Astrocyte (in vitro differentiated cells and primary cell): ENCODE measurements around the gene FAM131C. TPM values are rescaled to one million over a fixed set of nuclear protein-coding genes. Genes with fewer than 3 reads are reported as not detected.

ENCODE experiments used
- DNase-seq: peaks from one replicate; pipeline ENCODE4 v3.0.0-alpha.2; 2010; ENCODE audit warnings: low read depth
- FAIRE-seq: peaks from 2 replicates; lab custom pipeline; 2011; peaks lifted over from hg19 to GRCh38; lab: Jason Lieb, UNC
- H2AFZ ChIP-seq: 2 replicates; pipeline ENCODE4 v1.6.0; 2012; ENCODE audit warnings: low read depth, low read length, inconsistent platforms
- H3K27ac ChIP-seq: 2 replicates; pipeline ENCODE4 v1.5.1; 2011; ENCODE audit warnings: low read depth, low read length, inconsistent platforms
- H3K27me3 ChIP-seq: 2 replicates; pipeline ENCODE4 v1.6.0; 2011; ENCODE audit warnings: low read length, inconsistent platforms; ENCODE audit not compliant: insufficient read depth
- H3K36me3 ChIP-seq: 2 replicates; pipeline ENCODE4 v1.5.1; 2011; ENCODE audit warnings: low read length, inconsistent platforms; ENCODE audit not compliant: insufficient read depth
- H3K4me1 ChIP-seq: 2 replicates; pipeline ENCODE4 v1.5.1; 2011; ENCODE audit warnings: low read length, inconsistent platforms; ENCODE audit not compliant: insufficient read depth
- H3K4me2 ChIP-seq: 2 replicates; pipeline ENCODE4 v1.6.0; 2012; ENCODE audit warnings: low read length, inconsistent platforms
- H3K4me3 ChIP-seq: 2 replicates; pipeline ENCODE4 v1.5.1; 2011; ENCODE audit warnings: low read depth, mild to moderate bottlenecking, low read length, inconsistent platforms; ENCODE audit not compliant: insufficient read depth
- H3K79me2 ChIP-seq: 2 replicates; pipeline ENCODE4 v1.6.0; 2012; ENCODE audit warnings: mild to moderate bottlenecking, low read length, inconsistent platforms; ENCODE audit not compliant: insufficient read depth
- H3K9ac ChIP-seq: 2 replicates; pipeline ENCODE4 v1.6.0; 2012; ENCODE audit warnings: mild to moderate bottlenecking, low read length, inconsistent platforms
- H3K9me3 ChIP-seq: 2 replicates; pipeline ENCODE4 v1.5.1; 2012; ENCODE audit warnings: low read depth, mild to moderate bottlenecking, low read length, inconsistent platforms; ENCODE audit not compliant: insufficient read depth
- H4K20me1 ChIP-seq: 2 replicates; pipeline ENCODE4 v1.6.0; 2012; ENCODE audit warnings: low read length, inconsistent platforms; ENCODE audit not compliant: insufficient read depth
- H3K27ac Mint-ChIP-seq: one replicate; pipeline ENCODE4 v1.8.0; 2021; ENCODE audit warnings: mild to moderate bottlenecking, mixed read lengths; ENCODE audit not compliant: unreplicated experiment
- H3K27me3 Mint-ChIP-seq: one replicate; pipeline ENCODE4 v1.8.0; 2021; ENCODE audit warnings: low read depth, mixed read lengths; ENCODE audit not compliant: unreplicated experiment
- H3K36me3 Mint-ChIP-seq: one replicate; pipeline ENCODE4 v1.8.0; 2021; ENCODE audit warnings: low read depth, mixed read lengths; ENCODE audit not compliant: unreplicated experiment
- H3K4me1 Mint-ChIP-seq: one replicate; pipeline ENCODE4 v1.8.0; 2021; ENCODE audit warnings: low read depth, mixed read lengths; ENCODE audit not compliant: unreplicated experiment
- H3K4me3 Mint-ChIP-seq: one replicate; pipeline ENCODE4 v1.8.0; 2021; ENCODE audit warnings: mild to moderate bottlenecking, moderate library complexity, mixed read lengths; ENCODE audit not compliant: unreplicated experiment
- H3K9me3 Mint-ChIP-seq: one replicate; pipeline ENCODE4 v1.8.0; 2021; ENCODE audit warnings: mild to moderate bottlenecking, mixed read lengths; ENCODE audit not compliant: unreplicated experiment
- CTCF ChIP-seq: IDR thresholded peaks from 2 replicates; pipeline ENCODE4 v1.5.1; 2011; ENCODE audit warnings: low read depth, mild to moderate bottlenecking, inconsistent platforms, low read length, moderate library complexity; ENCODE audit not compliant: insufficient read depth
- EZH2 ChIP-seq: IDR thresholded peaks from 2 replicates; pipeline ENCODE4 v1.6.1; 2012; ENCODE audit warnings: mild to moderate bottlenecking, low read length, inconsistent platforms; ENCODE audit not compliant: insufficient read depth
- total RNA-seq: library from RNA; stranded (reverse); gene quantifications from 2 replicates; pipeline ENCODE4 v1.2.1, GENCODE V29; 2021

Gene FAM131C
- total RNA-seq, 1 donor from 2014 or later: 0.11 TPM

DNA sequence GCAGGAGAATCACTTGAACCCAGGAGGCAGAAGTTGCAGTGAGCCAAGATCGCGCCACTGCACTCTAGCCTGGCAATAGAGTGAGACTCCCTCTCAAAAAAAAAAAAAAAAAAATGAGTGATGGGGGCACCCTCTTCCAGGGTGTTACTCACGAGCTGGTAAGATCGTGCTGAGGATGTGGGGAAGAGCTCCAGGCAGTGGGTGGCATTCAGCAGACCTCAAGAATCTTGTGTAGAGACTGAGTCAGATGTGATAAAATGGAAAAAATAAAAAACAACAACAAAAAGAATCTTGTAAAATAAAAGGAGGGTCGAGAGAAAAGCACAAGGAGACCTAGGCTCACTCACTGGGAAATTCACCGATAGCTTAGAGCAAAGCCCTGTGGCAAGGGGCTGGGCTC lies 43.9 kb upstream of the FAM131C start:
- no peak overlapping the region for H3K4me3 Mint-ChIP-seq
- Histone ChIP-seq H3K9ac (no peak overlapping the region), H3K36me3 (no peaks in the 10 kb centered on the region), H3K27ac (no peak overlapping the region), H3K79me2 (no peaks in the 10 kb centered on the region), H4K20me1 (peaks cover 7% of the 10 kb centered on the region), H2AFZ (no peak overlapping the region), H3K4me2 (no peak overlapping the region), H3K4me3 (no peak overlapping the region), H3K4me1 (peaks cover 25% of the 10 kb centered on the region), H3K9me3 (no peaks in the 10 kb centered on the region), H3K27me3 (no peaks in the 10 kb centered on the region)
- peak; percentile 68 for DNase-seq
- peak overlapping the region; percentile 56 for H3K27ac Mint-ChIP-seq
- H3K4me1 Mint-ChIP-seq: peaks cover 30% of the 10 kb centered on the region
- H3K27me3 Mint-ChIP-seq: no peaks in the 10 kb centered on the region
- H3K36me3 Mint-ChIP-seq: peaks cover 5% of the 10 kb centered on the region
- no peaks in the 10 kb centered on the region for H3K9me3 Mint-ChIP-seq
- no peak for TF ChIP-seq EZH2
- no peak for TF ChIP-seq CTCF
- no peak for FAIRE-seq

GRCh38 chr1:16116625-16117024 lies 43.2 kb upstream of the FAM131C start:
- Histone ChIP-seq H4K20me1 (no peaks in the 10 kb centered on the region), H3K79me2 (no peaks in the 10 kb centered on the region), H3K9me3 (no peaks in the 10 kb centered on the region), H3K4me1 (peaks cover 29% of the 10 kb centered on the region), H3K9ac (no peak overlapping the region), H3K27ac (no peak overlapping the region), H2AFZ (no peak overlapping the region), H3K4me3 (no peak overlapping the region), H3K36me3 (no peaks in the 10 kb centered on the region), H3K4me2 (no peak overlapping the region), H3K27me3 (no peaks in the 10 kb centered on the region)
- Mint-ChIP-seq H3K27ac (peak overlapping the region; percentile 19), H3K9me3 (no peaks in the 10 kb centered on the region), H3K4me1 (peaks cover 31% of the 10 kb centered on the region), H3K36me3 (peaks cover 5% of the 10 kb centered on the region), H3K27me3 (no peaks in the 10 kb centered on the region), H3K4me3 (no peak overlapping the region)
- FAIRE-seq: no peak
- DNase-seq: no peak
- TF ChIP-seq CTCF (no peak), EZH2 (no peak)

DNA sequence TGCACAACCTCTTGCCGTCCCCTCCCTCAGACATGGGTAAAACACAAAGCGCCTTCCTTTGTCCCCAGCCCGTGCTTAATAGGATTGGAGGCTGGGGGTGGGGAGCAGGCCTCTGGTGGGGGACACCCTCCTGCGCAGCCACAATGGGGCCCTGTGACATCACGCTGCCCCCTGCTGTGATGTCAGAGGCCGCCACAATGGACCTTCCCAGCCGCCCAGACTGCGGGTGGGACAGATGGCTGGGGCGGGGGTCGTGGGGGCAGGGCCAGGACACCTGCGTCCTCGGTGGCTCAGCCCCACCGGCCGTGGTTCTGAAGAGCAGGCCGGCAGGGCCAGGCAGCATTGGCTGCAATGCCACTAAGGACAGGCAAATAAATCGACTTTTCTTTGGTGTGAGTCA lies 42.6 kb upstream of the FAM131C start:
- Histone ChIP-seq H4K20me1 (no peaks in the 10 kb centered on the region), H2AFZ (no peak overlapping the region), H3K4me3 (no peak overlapping the region), H3K4me1 (peaks cover 34% of the 10 kb centered on the region), H3K36me3 (no peaks in the 10 kb centered on the region), H3K27ac (no peak overlapping the region), H3K9ac (no peak overlapping the region), H3K9me3 (no peaks in the 10 kb centered on the region), H3K79me2 (no peaks in the 10 kb centered on the region), H3K4me2 (no peak overlapping the region), H3K27me3 (no peaks in the 10 kb centered on the region)
- no peaks in the 10 kb centered on the region for H3K27me3 Mint-ChIP-seq
- H3K4me3 Mint-ChIP-seq: no peak overlapping the region
- no peaks in the 10 kb centered on the region for H3K9me3 Mint-ChIP-seq
- TF ChIP-seq CTCF: no peak
- TF ChIP-seq EZH2: no peak
- H3K27ac Mint-ChIP-seq: no peak overlapping the region
- H3K36me3 Mint-ChIP-seq: peaks cover 5% of the 10 kb centered on the region
- H3K4me1 Mint-ChIP-seq: peaks cover 36% of the 10 kb centered on the region
- DNase-seq: no peak
- no peak for FAIRE-seq
